ENCODE data around the gene TEX11.

DNA sequence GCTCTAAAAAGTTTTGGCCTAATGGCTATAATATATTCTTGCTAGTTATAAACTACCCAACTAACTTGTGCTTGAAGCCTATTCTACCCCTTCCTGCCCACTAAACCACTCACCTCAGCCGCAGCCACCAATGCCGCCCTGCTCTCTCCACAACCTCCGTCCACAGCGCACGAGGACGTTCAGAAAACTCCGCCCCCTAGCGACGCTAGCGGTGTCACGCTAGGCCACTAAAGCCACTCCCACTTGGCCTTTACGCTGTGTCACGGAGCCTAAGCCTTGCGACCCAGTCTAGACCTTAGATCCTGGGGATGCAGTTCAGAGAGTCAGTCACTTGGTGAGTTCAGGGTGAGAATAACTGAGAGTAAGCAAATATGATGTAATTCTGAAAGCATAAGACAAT is at the start of gene TEX11:
- TF ChIP-seq, protein P1, sequence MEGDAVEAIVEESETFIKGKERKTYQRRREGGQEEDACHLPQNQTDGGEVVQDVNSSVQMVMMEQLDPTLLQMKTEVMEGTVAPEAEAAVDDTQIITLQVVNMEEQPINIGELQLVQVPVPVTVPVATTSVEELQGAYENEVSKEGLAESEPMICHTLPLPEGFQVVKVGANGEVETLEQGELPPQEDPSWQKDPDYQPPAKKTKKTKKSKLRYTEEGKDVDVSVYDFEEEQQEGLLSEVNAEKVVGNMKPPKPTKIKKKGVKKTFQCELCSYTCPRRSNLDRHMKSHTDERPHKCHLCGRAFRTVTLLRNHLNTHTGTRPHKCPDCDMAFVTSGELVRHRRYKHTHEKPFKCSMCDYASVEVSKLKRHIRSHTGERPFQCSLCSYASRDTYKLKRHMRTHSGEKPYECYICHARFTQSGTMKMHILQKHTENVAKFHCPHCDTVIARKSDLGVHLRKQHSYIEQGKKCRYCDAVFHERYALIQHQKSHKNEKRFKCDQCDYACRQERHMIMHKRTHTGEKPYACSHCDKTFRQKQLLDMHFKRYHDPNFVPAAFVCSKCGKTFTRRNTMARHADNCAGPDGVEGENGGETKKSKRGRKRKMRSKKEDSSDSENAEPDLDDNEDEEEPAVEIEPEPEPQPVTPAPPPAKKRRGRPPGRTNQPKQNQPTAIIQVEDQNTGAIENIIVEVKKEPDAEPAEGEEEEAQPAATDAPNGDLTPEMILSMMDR (IDR thresholded peaks at IDR 0.05), result no peak
- no peak for TF ChIP-seq POLR2AphosphoS5 (IDR thresholded peaks at IDR 0.05)

Measured in suprapubic skin (tissue), 3 donors.